Stimulated activated CD4-positive, alpha-beta T cell treated with anti-CD3 and anti-CD28 coated beads, Interleukin-4, amount 100 ng/mL, for 1 hour (primary cell): Measurements from ENCODE around the gene PBX3.

Experiments
- DNase-seq: peaks from one replicate; pipeline ENCODE4 v3.0.0-alpha.2; 2020

Gene PBX3

GRCh38 chr9:125826850-125827249, 79.7 kb downstream of the PBX3 start:
- no peak for DNase-seq

GRCh38 chr9:125829743-125830142, 82.6 kb downstream of the PBX3 start:
- peak; percentile 43 for DNase-seq

- no peak for DNase-seq
These were observed 83.9 kb downstream of the PBX3 start for GRCh38 chr9:125831054-125831453.

GRCh38 chr9:125831616-125832015, 84.4 kb downstream of the PBX3 start:
- no peak for DNase-seq

- DNase-seq, result no peak
These were observed 88.5 kb downstream of the PBX3 start for GRCh38 chr9:125835655-125836054.

- DNase-seq, result no peak
These were observed 92.1 kb downstream of the PBX3 start for GRCh38 chr9:125839317-125839716.

- DNase-seq, result no peak
These were observed 94.3 kb downstream of the PBX3 start for GRCh38 chr9:125841444-125841843.

GRCh38 chr9:125842242-125842641, 95.1 kb downstream of the PBX3 start:
- DNase-seq, result no peak

- DNase-seq, result no peak
These were observed 96.5 kb downstream of the PBX3 start for GRCh38 chr9:125843646-125844045.

- DNase-seq, result no peak
These were observed 97.4 kb downstream of the PBX3 start for GRCh38 chr9:125844611-125845010.

- DNase-seq, result no peak
These were observed 98.2 kb downstream of the PBX3 start for GRCh38 chr9:125845271-125845808.

GRCh38 chr9:125847735-125848134, 100.6 kb downstream of the PBX3 start:
- DNase-seq, result no peak

- DNase-seq, result no peak
These were observed 103.0 kb downstream of the PBX3 start for GRCh38 chr9:125850106-125850632.

GRCh38 chr9:125850763-125851162, 103.6 kb downstream of the PBX3 start:
- DNase-seq, result no peak

- no peak for DNase-seq
These were observed 104.8 kb downstream of the PBX3 start for GRCh38 chr9:125851979-125852378.

- no peak for DNase-seq
These were observed 105.2 kb downstream of the PBX3 start for GRCh38 chr9:125852386-125852785.

- DNase-seq, result no peak
These were observed 107.5 kb downstream of the PBX3 start for GRCh38 chr9:125854553-125855275.

GRCh38 chr9:125856331-125856730, 109.2 kb downstream of the PBX3 start:
- DNase-seq, result no peak

- no peak for DNase-seq
These were observed 114.4 kb downstream of the PBX3 start for GRCh38 chr9:125861405-125862058.

- no peak for DNase-seq
These were observed 116.8 kb downstream of the PBX3 start for GRCh38 chr9:125863923-125864322.

GRCh38 chr9:125867751-125868415, 120.7 kb downstream of the PBX3 start:
- DNase-seq, result no peak

- no peak for DNase-seq
These were observed 131.0 kb downstream of the PBX3 start for GRCh38 chr9:125878164-125878631.

- DNase-seq, result no peak
These were observed 133.9 kb downstream of the PBX3 start for GRCh38 chr9:125881042-125881441.
